HG03095 (cell line): ENCODE data around the gene DOCK4.

ENCODE experiments used
- ATAC-seq: cut with Tn5 transposase; IDR thresholded peaks from one replicate; pipeline ENCODE4 v1.9.1; 2021; ENCODE audit warnings: moderate library complexity; ENCODE audit not compliant: unreplicated experiment

Gene DOCK4

DNA sequence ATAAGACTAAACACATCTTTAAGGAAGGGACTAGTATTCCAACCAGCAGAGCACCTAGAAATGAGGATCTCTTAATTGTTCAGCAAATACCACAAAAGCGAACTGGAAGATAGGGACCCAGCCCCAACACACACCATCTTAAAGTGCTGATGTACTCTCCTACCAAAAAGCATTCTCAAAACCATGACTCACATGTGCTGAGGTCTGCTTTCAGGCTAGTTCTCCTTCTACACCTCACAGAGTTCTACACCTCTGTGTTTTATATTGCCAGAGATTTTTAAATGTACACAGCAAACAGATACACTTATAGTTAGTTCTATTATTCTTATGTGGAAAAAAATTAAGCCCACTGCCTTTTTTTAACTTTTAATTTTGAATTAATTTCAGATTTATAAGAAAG is 191.9 kb downstream of the DOCK4 start:
- no peak for ATAC-seq

- ATAC-seq, result no peak
Observed at GRCh38 chr7:112013274-112013673, 192.9 kb downstream of the DOCK4 start.

- no peak for ATAC-seq
Observed at GRCh38 chr7:112012242-112012641, 194.0 kb downstream of the DOCK4 start.

DNA sequence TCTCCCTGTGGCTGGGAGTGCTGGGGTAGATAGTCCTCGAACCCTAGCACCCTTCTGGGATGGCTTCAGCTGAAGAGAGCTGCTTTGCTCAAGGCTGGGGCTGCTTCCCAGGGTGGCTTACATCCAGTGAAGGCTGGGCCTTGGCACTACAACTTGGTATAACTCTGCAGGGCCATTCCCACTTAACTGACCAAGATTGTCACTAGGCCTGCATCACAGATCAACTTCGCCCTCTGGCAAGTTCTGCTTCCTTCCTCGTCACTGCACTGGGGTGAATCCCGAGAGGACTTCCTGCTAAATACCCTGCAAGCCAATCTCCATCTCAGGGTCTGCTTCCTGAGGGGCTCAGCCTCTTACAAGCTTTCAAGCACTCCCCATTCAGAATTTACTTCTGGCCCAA is 195.2 kb downstream of the DOCK4 start:
- no peak for ATAC-seq

- ATAC-seq, result no peak
Observed at GRCh38 chr7:112010109-112010508, 196.1 kb downstream of the DOCK4 start.

GRCh38 chr7:112009081-112009480 is 197.1 kb downstream of the DOCK4 start:
- no peak for ATAC-seq

GRCh38 chr7:112007185-112007584 is 199.0 kb downstream of the DOCK4 start:
- no peak for ATAC-seq

GRCh38 chr7:112006071-112006470 is 200.1 kb downstream of the DOCK4 start:
- no peak for ATAC-seq

GRCh38 chr7:112005205-112005775 is 200.9 kb downstream of the DOCK4 start:
- ATAC-seq, result no peak

DNA sequence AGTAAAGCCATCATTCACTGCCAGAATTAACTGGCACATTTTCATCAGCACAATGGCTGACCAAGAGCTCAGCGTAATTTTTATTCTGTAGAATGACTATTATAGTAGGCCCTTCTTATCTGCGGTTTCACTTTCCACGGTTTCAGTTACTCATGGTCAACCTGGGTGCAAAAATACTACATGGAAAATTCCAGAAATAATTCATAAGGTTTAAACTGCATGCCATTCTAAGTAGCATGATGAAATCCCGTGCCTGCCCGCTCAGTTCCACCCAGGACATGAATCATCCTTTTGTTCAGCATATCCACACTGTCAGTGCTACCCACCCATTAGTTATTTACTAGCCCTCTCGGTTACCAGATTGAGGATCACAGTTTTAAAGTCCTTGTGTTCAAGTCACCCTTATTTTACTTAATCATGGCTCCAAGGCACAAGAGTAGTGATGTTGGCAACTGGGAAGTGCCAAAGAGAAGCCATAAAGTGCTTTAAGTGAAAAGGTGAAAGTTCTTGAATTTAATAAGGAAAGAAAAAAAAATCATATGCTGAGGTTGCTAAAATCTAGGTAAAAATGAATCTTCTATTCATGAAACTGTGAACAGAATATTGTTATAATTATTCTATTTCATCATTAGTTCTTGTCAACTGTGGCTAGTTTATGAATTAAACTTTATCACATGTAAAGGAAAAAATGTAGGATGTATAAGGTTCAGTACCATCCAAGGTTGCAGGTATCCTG is 204.9 kb downstream of the DOCK4 start:
- ATAC-seq, result no peak

DNA sequence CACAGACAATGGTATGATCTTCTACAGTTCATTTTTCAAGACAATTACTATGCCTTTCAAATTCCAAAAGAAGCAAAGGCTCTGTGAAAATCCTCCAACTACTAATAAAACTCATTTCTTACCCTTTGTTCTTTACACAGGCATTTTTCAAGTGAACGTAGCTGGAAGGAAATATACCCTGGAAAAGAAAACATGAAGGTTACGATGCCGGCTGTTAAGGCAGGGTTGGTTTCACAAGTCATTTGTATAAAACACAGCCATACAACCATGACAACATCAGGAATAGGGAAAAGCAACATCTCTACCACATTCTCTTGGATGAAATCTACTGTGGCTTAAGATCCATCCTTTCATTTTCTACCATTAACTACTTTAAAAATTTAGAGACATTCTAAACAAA is 207.9 kb downstream of the DOCK4 start:
- ATAC-seq, result no peak

DNA sequence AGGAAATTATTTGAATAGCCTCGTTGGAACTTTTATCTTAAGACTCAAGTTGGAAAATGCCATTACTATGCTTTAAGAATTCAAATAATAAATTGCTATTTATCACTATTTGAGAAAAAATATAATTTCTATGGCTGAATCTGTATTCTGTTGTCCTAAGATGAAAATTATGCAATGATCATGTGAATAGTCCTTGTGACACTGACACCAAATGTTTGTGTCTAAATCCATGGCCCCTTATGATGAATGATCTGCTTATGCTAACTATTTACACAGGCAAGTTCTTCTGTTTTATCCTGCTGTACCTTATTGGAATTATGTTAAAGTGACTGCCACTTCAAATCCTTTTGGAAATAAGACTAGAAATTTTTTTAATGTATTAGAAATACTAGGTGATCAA is 208.7 kb downstream of the DOCK4 start:
- no peak for ATAC-seq

DNA sequence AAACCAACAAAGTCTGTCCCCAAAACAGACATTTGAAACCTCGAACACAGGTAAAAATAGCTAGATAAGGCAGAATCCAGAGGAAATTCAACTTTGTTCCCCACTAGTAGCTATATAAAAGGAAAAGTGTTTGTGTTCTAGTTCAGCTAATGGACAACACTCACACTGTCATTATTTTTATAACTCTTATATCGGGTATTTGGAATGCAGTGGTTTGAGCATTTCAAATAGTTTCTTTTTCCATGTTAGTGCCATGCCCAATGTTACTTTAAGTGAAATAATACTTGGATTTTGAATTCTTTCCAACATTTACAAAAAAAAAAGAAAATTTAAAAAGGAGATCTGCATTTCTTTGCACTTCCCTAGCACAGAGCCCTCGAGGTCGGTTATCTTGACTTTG is 213.6 kb downstream of the DOCK4 start:
- no peak for ATAC-seq

DNA sequence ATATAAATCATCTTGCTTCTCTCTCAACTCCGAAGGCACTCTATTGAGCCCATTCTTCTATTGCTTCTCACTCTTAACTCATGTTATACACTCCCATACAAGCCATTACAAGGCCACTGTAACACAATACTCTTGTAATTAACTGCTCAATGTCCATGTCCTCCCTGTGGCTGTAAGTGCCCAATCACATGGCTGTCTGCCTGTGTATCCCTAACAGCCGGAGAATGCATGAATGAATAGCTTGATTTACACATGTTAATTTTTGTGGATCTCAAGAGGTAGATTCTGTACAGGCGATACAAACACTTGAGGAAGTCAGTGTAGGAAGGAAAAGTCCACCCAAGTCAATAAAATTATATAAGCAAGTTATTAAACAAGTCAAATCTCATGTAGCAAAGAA is 215.6 kb downstream of the DOCK4 start:
- ATAC-seq, result no peak

GRCh38 chr7:111987886-111988285 is 218.3 kb downstream of the DOCK4 start:
- ATAC-seq, result no peak

DNA sequence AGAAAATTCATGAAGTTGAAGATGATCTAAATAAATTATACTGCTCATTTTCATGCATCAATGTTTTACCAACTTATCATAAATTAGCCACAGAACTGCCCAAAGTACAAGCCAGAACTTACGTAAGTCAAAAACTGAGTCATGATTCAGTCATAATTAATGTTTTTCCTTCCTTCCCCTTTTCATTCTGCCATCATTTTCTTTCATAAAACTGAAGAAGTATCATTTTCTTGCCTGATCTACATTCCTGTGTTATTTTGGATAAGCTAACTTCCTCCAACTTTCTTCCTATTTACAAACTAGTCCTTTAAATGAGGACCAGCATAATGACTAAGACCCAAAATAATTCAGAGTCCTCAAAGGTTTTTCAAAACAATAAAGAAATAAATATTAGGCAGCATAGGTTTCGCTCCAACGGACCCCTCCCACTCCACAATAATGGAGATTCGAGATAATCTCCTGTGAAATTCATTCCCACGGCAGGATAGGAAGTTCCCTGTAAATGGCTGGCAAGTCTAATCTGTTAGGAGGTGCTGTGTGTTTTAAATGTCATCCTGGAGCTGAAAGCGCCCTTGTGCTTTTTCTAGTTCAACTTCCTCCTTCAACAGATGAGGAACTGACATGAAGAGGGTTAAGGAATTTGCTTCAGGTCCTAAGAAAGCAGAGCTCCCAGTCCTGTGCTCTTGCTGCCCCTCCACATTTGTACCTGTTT is 218.9 kb downstream of the DOCK4 start:
- no peak for ATAC-seq

DNA sequence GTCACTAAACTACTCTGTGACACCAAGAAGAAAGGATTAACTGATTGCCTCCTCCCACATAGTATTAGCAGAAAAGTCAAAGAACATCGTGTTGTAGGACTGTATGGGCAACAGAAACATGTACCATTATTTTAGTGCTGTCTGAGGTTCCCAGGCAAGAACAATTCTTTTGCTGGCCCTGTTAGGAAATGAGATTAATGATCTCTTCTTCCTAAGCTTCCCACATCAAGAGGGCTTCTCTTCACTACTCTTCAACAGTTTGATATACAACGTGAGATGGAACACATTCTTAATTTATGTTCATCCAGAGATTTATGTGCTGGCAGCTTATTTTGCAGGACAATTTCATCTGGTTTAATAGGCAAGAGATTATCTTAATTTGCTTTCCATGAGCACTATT is 219.6 kb downstream of the DOCK4 start:
- ATAC-seq, result no peak

GRCh38 chr7:111985798-111986197 is 220.4 kb downstream of the DOCK4 start:
- ATAC-seq, result no peak

DNA sequence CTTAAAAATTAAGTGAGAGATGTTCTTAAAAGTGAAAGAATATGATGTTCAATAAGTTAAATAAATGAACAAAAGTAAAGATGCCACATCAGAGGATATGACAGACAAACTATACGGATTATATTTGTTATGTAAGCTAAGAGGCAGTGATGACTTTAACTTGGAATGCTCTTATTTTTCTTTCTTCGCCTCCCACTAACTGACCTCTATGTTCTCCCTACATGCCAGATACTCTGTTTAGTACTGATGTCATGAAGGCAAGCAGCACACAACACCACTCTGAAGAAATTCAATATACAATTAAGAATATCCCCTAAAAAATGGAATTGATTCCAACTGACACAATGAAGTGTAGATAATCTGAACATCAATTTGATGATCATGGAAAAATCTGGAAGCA is 223.4 kb downstream of the DOCK4 start:
- ATAC-seq, result no peak

GRCh38 chr7:111982133-111982532 is 224.1 kb downstream of the DOCK4 start:
- ATAC-seq, result no peak

GRCh38 chr7:111980725-111981124 is 225.5 kb downstream of the DOCK4 start:
- no peak for ATAC-seq

- ATAC-seq, result no peak
Observed at GRCh38 chr7:111975346-111975745, 230.9 kb downstream of the DOCK4 start.
